Measurements from ENCODE around the gene KLHL22. TPM values are rescaled to one million over a fixed set of nuclear protein-coding genes. Genes with fewer than 3 reads are reported as not detected.
"Not testable (repeated sequence)": the region's sequence is repeated elsewhere in the genome, so short reads cannot be mapped to it uniquely, and the experiment has no call there.

The KLHL22 gene
- total RNA-seq, 1 donor: 36.9 TPM

DNA sequence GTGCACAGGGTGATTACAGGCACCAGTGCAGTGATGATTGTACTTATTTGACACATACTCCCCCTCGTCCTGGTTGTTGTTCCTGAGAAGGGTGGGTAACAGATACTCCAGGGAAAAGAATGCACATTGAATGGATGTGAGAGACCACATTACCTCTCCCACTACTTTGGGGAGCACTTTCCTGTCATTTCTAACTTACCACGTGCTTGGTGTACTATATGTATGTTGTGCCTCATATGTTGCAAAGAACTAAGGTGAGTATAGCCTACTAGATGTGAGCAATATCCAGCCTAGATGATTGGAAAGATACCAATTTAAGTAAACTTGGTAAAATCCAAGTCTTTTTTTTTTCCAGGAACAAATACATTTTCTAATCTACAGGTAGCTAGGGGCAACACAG lies 43.7 kb downstream of the KLHL22 start:
- Histone ChIP-seq H3K27ac (ENCODE audit: low read depth, low read length) (no peak overlapping the region), H3K4me2 (ENCODE audit: insufficient read depth, low read length) (no peak overlapping the region), H3K4me1 (ENCODE audit: insufficient read depth, low read length) (peaks cover 4% of the 10 kb centered on the region), H4K20me1 (ENCODE audit: insufficient read depth, low read length) (peaks cover 4% of the 10 kb centered on the region), H2AFZ (ENCODE audit: low read length) (no peak overlapping the region), H3K79me2 (ENCODE audit: insufficient read depth, low read length) (no peaks in the 10 kb centered on the region), H3K4me3 (ENCODE audit: insufficient read depth, low read length) (no peak overlapping the region), H3K36me3 (ENCODE audit: insufficient read depth, low read length) (peaks cover 21% of the 10 kb centered on the region), H3K27me3 (ENCODE audit: insufficient read depth, low read length) (no peaks in the 10 kb centered on the region), H3K9me3 (ENCODE audit: low read depth, low read length) (no peaks in the 10 kb centered on the region)
- peak; percentile 63 for DNase-seq (ENCODE audit: insufficient read length, low spot score, missing footprints)
- TF ChIP-seq CTCF (IDR thresholded peaks at IDR 0.05; ENCODE audit: extremely low read depth, low read depth, low read length): no peak

- DNase-seq (ENCODE audit: insufficient read length, low spot score, missing footprints); H3K9me3 ChIP-seq (ENCODE audit: low read depth, low read length); H3K4me1 ChIP-seq (ENCODE audit: insufficient read depth, low read length); H3K27ac ChIP-seq (ENCODE audit: low read depth, low read length); H2AFZ ChIP-seq (ENCODE audit: low read length); H4K20me1 ChIP-seq (ENCODE audit: insufficient read depth, low read length); H3K4me3 ChIP-seq (ENCODE audit: insufficient read depth, low read length); H3K27me3 ChIP-seq (ENCODE audit: insufficient read depth, low read length); H3K4me2 ChIP-seq (ENCODE audit: insufficient read depth, low read length); H3K79me2 ChIP-seq (ENCODE audit: insufficient read depth, low read length): not testable (repeated sequence)
- peaks cover 18% of the 10 kb centered on the region for H3K36me3 ChIP-seq (ENCODE audit: insufficient read depth, low read length)
Observed at GRCh38 chr22:20451129-20451778, 44.3 kb downstream of the KLHL22 start.

DNA sequence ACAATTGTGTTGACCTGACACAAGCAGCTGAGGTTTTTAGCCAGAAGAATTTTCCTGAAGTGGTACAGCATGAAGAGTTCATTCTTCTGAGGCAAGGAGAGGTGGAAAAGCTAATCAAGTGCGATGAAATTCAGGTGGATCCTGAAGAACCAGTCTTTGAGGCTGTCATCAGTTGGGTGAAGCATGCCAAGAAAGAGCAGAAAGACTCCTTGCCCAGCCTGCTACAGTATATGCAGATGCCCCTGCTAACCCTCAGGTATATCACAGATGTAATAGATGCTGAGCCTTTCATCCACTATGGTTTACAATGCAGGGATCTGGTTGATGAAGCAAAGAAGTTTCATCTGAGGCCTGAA lies 45.1 kb downstream of the KLHL22 start:
- no peaks in the 10 kb centered on the region for H3K79me2 ChIP-seq (ENCODE audit: insufficient read depth, low read length)
- DNase-seq (ENCODE audit: insufficient read length, low spot score, missing footprints): no peak

GRCh38 chr22:20449819-20450550 lies 45.6 kb downstream of the KLHL22 start:
- peaks cover 27% of the 10 kb centered on the region for H3K36me3 ChIP-seq (ENCODE audit: insufficient read depth, low read length)
- no peak overlapping the region for H3K4me2 ChIP-seq (ENCODE audit: insufficient read depth, low read length)
- no peak for TF ChIP-seq CTCF (IDR thresholded peaks at IDR 0.05; ENCODE audit: extremely low read depth, low read depth, low read length)
- H3K9me3 ChIP-seq (ENCODE audit: low read depth, low read length): no peaks in the 10 kb centered on the region
- H3K4me1 ChIP-seq (ENCODE audit: insufficient read depth, low read length): no peaks in the 10 kb centered on the region
- no peaks in the 10 kb centered on the region for H3K27me3 ChIP-seq (ENCODE audit: insufficient read depth, low read length)
- H3K79me2 ChIP-seq (ENCODE audit: insufficient read depth, low read length): no peaks in the 10 kb centered on the region
- no peak for DNase-seq (ENCODE audit: insufficient read length, low spot score, missing footprints)
- H3K4me3 ChIP-seq (ENCODE audit: insufficient read depth, low read length): no peak overlapping the region
- peaks cover under 1% of the 10 kb centered on the region for H4K20me1 ChIP-seq (ENCODE audit: insufficient read depth, low read length)
- no peak overlapping the region for H3K27ac ChIP-seq (ENCODE audit: low read depth, low read length)
- H2AFZ ChIP-seq (ENCODE audit: low read length): no peak overlapping the region

More for the DNA sequence above, 45.1 kb downstream of the KLHL22 start:
- no peaks in the 10 kb centered on the region for H3K9me3 ChIP-seq (ENCODE audit: low read depth, low read length)
- no peak for TF ChIP-seq CTCF (IDR thresholded peaks at IDR 0.05; ENCODE audit: extremely low read depth, low read depth, low read length)
- peaks cover 25% of the 10 kb centered on the region for H3K36me3 ChIP-seq (ENCODE audit: insufficient read depth, low read length)
- H3K27me3 ChIP-seq (ENCODE audit: insufficient read depth, low read length): no peaks in the 10 kb centered on the region
- H3K4me2 ChIP-seq (ENCODE audit: insufficient read depth, low read length): no peak overlapping the region
- no peaks in the 10 kb centered on the region for H3K4me1 ChIP-seq (ENCODE audit: insufficient read depth, low read length)
- H3K4me3 ChIP-seq (ENCODE audit: insufficient read depth, low read length): no peak overlapping the region
- H3K27ac ChIP-seq (ENCODE audit: low read depth, low read length): no peak overlapping the region
- H2AFZ ChIP-seq (ENCODE audit: low read length): no peak overlapping the region
- H4K20me1 ChIP-seq (ENCODE audit: insufficient read depth, low read length): peaks cover 4% of the 10 kb centered on the region
